Nephron (organoid): ENCODE results near the gene WDR7.

ENCODE experiments used
- H3K27ac Mint-ChIP-seq, 3 experiments: 2 replicates each; pipeline ENCODE4 v1.8.0; 2020; ENCODE audit warnings: mixed read lengths in 3 of 3, mild to moderate bottlenecking in 2 of 3, moderate library complexity in 1 of 3
- H3K27me3 Mint-ChIP-seq: 2 replicates; pipeline ENCODE4 v1.8.0; 2021; ENCODE audit warnings: low read depth, mild to moderate bottlenecking, moderate library complexity, mixed read lengths
- H3K36me3 Mint-ChIP-seq: 2 replicates; pipeline ENCODE4 v1.8.0; 2020; ENCODE audit warnings: low read depth, mixed read lengths
- H3K4me1 Mint-ChIP-seq: 2 replicates; pipeline ENCODE4 v1.8.0; 2020; ENCODE audit warnings: mixed read lengths
- H3K4me3 Mint-ChIP-seq, 3 experiments: 2 replicates each; pipeline ENCODE4 v1.8.0; 2020; ENCODE audit warnings: mild to moderate bottlenecking in 3 of 3, mixed read lengths in 3 of 3, moderate library complexity in 2 of 3
- H3K9me3 Mint-ChIP-seq: 2 replicates; pipeline ENCODE4 v1.8.0; 2020; ENCODE audit warnings: mixed read lengths
- TF ChIP-seq, protein P1 (sequence below), 3 experiments: fragments of 200-600 bp; sonication (generic); IDR thresholded peaks; one replicate each; pipeline ENCODE4 v1.5.0; 2021; ENCODE audit warnings: antibody characterized with exemption in 3 of 3; ENCODE audit not compliant: unreplicated experiment in 3 of 3

WDR7 gene

DNA sequence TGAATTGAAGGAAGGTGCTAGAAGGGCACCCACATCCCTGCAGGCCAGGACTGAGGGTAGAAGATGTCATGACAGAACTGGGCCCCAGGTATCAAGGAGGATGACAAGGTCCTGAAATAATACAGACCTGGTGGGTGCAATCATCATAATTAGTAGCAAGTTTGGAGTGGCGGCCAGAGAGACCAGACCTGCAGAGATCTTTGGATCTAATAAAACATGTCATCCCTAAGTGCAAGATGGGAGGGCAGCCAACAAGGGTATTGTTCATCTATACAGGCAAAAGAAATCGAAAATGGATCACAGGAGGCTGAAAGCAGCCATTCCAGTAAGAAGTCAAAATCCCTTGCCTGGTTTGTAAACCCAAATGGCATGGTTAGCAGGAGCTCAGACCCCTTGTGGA, 384.4 kb downstream of the WDR7 start:
- Mint-ChIP-seq H3K9me3 (no peaks in the 10 kb centered on the region), H3K4me1 (no peaks in the 10 kb centered on the region), H3K27me3 (no peaks in the 10 kb centered on the region), H3K4me3 (no peak overlapping the region), H3K27ac (no peak overlapping the region), H3K36me3 (peaks cover 6% of the 10 kb centered on the region)
- TF ChIP-seq, protein P1, sequence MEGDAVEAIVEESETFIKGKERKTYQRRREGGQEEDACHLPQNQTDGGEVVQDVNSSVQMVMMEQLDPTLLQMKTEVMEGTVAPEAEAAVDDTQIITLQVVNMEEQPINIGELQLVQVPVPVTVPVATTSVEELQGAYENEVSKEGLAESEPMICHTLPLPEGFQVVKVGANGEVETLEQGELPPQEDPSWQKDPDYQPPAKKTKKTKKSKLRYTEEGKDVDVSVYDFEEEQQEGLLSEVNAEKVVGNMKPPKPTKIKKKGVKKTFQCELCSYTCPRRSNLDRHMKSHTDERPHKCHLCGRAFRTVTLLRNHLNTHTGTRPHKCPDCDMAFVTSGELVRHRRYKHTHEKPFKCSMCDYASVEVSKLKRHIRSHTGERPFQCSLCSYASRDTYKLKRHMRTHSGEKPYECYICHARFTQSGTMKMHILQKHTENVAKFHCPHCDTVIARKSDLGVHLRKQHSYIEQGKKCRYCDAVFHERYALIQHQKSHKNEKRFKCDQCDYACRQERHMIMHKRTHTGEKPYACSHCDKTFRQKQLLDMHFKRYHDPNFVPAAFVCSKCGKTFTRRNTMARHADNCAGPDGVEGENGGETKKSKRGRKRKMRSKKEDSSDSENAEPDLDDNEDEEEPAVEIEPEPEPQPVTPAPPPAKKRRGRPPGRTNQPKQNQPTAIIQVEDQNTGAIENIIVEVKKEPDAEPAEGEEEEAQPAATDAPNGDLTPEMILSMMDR (IDR thresholded peaks at IDR 0.05; ENCODE audit: unreplicated experiment in 3 of 3) = no peak

DNA sequence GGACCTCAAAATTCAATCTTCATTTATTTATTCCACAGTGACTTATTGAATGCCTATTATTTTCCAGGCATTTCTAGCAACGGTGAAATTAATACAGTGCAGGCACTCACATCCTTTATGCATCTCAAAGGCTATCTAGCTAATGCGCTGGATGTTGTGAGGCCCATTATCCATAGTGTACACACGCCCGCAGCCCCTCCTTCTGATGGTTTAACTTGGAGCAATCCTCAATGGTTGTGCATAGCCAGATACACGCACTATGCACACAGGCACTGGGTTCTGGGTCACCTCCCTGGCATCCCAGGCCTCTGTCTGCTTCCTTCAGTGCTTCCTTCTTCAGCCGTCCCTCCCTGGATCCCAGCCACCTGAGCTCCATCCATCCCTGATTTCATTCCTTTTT, 387.2 kb downstream of the WDR7 start:
- Mint-ChIP-seq H3K4me3 (no peak overlapping the region), H3K9me3 (no peaks in the 10 kb centered on the region), H3K36me3 (no peaks in the 10 kb centered on the region), H3K27me3 (no peaks in the 10 kb centered on the region), H3K27ac (no peak overlapping the region), H3K4me1 (no peaks in the 10 kb centered on the region)
- TF ChIP-seq, protein P1 (IDR thresholded peaks at IDR 0.05; ENCODE audit: unreplicated experiment in 3 of 3) = no peak

DNA sequence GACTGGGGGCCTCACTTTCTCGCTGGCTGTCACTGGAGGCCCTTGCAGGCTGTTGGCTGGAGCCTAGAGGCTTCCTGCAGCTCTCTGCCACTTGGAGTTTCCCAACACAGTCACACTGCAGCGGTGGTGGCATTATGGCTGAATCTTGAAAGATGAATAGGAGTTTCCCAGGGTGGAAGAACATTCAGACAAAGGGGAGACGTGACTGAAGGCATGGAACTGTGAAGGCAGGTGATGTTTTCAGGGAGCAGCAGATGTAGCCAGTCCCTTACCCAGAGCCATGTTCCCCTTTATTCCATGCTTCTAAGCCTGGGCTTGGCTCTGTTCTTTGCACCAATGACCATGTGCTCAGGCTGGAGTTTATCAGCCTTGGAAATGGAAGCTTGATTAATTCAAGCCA, 389.0 kb downstream of the WDR7 start:
- Mint-ChIP-seq H3K27ac (no peak overlapping the region), H3K4me1 (no peaks in the 10 kb centered on the region), H3K4me3 (no peak overlapping the region), H3K9me3 (peaks cover 6% of the 10 kb centered on the region), H3K36me3 (no peaks in the 10 kb centered on the region), H3K27me3 (no peaks in the 10 kb centered on the region)
- TF ChIP-seq, protein P1 (IDR thresholded peaks at IDR 0.05; ENCODE audit: unreplicated experiment in 3 of 3) = no peak

DNA sequence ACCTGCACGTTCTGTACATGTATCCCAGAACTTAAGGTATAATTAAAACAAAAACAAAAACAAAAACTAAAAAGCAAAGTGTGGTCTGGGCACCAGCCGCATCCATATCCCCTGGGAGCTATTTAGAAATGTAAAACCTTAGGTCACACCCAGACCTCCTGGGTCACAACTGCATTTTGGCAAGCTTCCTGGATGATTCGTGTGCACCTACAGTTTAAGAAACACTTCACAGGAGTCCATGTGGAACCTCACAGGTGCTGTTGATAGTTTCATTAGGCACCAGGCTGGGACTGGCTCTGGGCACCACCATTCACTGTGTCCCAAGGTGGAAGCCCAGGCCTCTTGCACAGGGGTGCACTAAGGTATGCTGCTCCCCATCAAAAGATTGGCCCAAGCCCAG, 392.1 kb downstream of the WDR7 start:
- Mint-ChIP-seq H3K27me3 (no peaks in the 10 kb centered on the region), H3K4me3 (no peak overlapping the region), H3K9me3 (peaks cover 11% of the 10 kb centered on the region), H3K27ac (no peak overlapping the region), H3K36me3 (no peaks in the 10 kb centered on the region), H3K4me1 (no peaks in the 10 kb centered on the region)
- TF ChIP-seq, protein P1 (IDR thresholded peaks at IDR 0.05; ENCODE audit: unreplicated experiment in 3 of 3) = no peak

DNA sequence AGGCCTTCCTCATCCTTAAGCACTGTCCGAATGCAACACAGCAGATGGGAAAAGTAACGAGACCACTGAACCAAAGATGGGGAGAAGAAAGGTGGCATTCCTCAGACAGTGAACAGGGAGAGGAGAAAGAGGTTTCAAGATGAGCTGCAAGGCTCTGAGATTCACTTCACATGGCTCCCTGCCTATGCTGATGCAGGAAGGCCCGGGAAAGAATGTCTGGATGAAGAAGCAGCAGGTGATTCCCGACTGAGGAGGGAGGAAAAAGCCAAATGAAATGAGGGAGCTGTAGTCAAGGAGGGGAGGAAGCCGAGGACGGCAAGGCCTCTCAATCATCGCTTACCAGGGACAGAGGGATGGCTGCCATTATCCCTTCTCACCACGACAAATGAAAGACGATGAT, 397.2 kb downstream of the WDR7 start:
- no peaks in the 10 kb centered on the region for H3K4me1 Mint-ChIP-seq
- no peak overlapping the region for H3K27ac Mint-ChIP-seq
- TF ChIP-seq, protein P1 (IDR thresholded peaks at IDR 0.05; ENCODE audit: unreplicated experiment in 3 of 3) = no peak
- H3K9me3 Mint-ChIP-seq = peaks cover 11% of the 10 kb centered on the region
- peaks cover 13% of the 10 kb centered on the region for H3K27me3 Mint-ChIP-seq
- no peak overlapping the region for H3K4me3 Mint-ChIP-seq
- no peaks in the 10 kb centered on the region for H3K36me3 Mint-ChIP-seq

DNA sequence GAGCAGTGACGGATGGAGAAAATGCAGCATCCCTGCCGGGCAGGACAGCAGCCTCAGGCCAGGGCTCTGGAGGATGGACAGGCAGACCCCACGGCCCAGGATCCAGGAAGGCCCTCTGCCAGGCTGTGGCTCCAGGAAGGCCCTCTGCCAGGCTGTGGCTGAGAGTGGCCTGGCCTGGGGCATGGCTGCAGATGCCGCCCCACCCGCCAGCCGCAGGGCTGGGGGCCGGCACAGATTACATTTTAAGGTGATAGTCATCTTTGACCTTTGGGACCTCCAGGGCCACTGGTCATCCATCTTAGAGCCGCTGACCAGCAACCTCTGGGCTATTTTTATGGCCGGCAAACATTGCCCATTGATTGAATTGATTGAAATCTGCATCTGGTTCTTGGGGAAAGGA, 397.7 kb downstream of the WDR7 start:
- TF ChIP-seq, protein P1 (IDR thresholded peaks at IDR 0.05; ENCODE audit: unreplicated experiment in 3 of 3) = no peak
- Mint-ChIP-seq H3K36me3 (no peaks in the 10 kb centered on the region), H3K9me3 (peaks cover 10% of the 10 kb centered on the region), H3K4me1 (no peaks in the 10 kb centered on the region), H3K4me3 (no peak overlapping the region), H3K27me3 (peaks cover 13% of the 10 kb centered on the region), H3K27ac (no peak overlapping the region)
